ENCODE results near the gene COMT.

- no peak for TF ChIP-seq CTCF (tag by site-specific recombination; IDR thresholded peaks at IDR 0.05)
- no peak for TF ChIP-seq ZNF311 (tag by site-specific recombination; IDR thresholded peaks at IDR 0.05; ENCODE audit: borderline replicate concordance)
- TF ChIP-seq ZNF362 (tag by site-specific recombination; IDR thresholded peaks at IDR 0.05) = no peak
- TF ChIP-seq ZSCAN30 (tag by site-specific recombination; IDR thresholded peaks at IDR 0.05) = no peak
- no peak for TF ChIP-seq ZNF157 (tag by site-specific recombination; IDR thresholded peaks at IDR 0.05)
- TF ChIP-seq PRDM6 (tag by site-specific recombination; IDR thresholded peaks at IDR 0.05) = no peak
- no peak for TF ChIP-seq ZSCAN5A (tag by site-specific recombination; IDR thresholded peaks at IDR 0.05)
- no peak for TF ChIP-seq MYNN (tag by site-specific recombination; IDR thresholded peaks at IDR 0.05; ENCODE audit: borderline replicate concordance)
- no peak for TF ChIP-seq ZNF18 (tag by site-specific recombination; IDR thresholded peaks at IDR 0.05)
- TF ChIP-seq ZNF248 (tag by site-specific recombination; IDR thresholded peaks at IDR 0.05) = no peak
- TF ChIP-seq SALL2 (tag by site-specific recombination; IDR thresholded peaks at IDR 0.05; ENCODE audit: borderline replicate concordance) = no peak
- no peak for TF ChIP-seq TCF7L2 (IDR thresholded peaks at IDR 0.05; ENCODE audit: borderline replicate concordance, low read depth, low read length)
- TF ChIP-seq ZBTB1 (tag by site-specific recombination; IDR thresholded peaks at IDR 0.05) = no peak
- TF ChIP-seq ZBTB8A (tag by site-specific recombination; IDR thresholded peaks at IDR 0.05) = no peak
These were observed 43.6 kb downstream of the COMT start for GRCh38 chr22:19984851-19985811.
